ENCODE data around the gene IL6R. TPM values are rescaled to one million over a fixed set of nuclear protein-coding genes. Genes with fewer than 3 reads are reported as not detected.

The IL6R gene
- total RNA-seq, 1 donor from 2014 or later, result 6.7 TPM

DNA sequence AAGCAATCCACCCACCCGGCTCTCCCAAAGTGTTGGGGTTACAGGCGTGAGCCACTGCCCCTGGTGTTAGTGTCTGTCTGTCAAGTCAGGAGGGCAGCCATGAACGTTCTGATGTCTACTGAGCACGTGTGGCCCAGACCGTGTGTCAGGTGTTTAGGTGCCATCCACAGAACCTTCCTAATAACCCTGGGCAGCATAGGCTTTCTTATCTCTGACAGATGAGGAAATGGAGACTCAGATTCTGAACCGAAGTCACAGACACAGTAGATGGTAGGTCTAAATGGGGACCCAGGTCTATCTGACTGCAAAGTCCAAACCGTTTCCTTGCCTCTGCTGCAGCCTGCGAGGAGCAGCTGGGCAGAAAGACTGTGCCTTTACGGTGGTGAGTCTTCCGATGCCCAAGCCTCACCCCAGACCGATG, 622 bp upstream of the IL6R start:
- Histone ChIP-seq H3K36me3 (no peaks in the 10 kb centered on the region), H3K27me3 (no peaks in the 10 kb centered on the region), H3K4me3 (peak overlapping the region; percentile 69 to 73), H3K9me3 (no peaks in the 10 kb centered on the region), H3K27ac (peak overlapping the region; percentile 93 to 94), H3K4me1 (peaks cover 0 to 13% of the 10 kb centered on the region in 2 donors)
- intact Hi-C loops (cut with DNase I), result loop anchor here (2.0 kb wide), 2 partner anchors 80 to 154 kb away; partner anchors contain the start of genes ATP8B2 and UBE2Q1
- TF ChIP-seq, protein P1, sequence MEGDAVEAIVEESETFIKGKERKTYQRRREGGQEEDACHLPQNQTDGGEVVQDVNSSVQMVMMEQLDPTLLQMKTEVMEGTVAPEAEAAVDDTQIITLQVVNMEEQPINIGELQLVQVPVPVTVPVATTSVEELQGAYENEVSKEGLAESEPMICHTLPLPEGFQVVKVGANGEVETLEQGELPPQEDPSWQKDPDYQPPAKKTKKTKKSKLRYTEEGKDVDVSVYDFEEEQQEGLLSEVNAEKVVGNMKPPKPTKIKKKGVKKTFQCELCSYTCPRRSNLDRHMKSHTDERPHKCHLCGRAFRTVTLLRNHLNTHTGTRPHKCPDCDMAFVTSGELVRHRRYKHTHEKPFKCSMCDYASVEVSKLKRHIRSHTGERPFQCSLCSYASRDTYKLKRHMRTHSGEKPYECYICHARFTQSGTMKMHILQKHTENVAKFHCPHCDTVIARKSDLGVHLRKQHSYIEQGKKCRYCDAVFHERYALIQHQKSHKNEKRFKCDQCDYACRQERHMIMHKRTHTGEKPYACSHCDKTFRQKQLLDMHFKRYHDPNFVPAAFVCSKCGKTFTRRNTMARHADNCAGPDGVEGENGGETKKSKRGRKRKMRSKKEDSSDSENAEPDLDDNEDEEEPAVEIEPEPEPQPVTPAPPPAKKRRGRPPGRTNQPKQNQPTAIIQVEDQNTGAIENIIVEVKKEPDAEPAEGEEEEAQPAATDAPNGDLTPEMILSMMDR (IDR thresholded peaks at IDR 0.05), result no peak
- no peak for DNase-seq (ENCODE audit: low spot score in 2 of 2)

DNA sequence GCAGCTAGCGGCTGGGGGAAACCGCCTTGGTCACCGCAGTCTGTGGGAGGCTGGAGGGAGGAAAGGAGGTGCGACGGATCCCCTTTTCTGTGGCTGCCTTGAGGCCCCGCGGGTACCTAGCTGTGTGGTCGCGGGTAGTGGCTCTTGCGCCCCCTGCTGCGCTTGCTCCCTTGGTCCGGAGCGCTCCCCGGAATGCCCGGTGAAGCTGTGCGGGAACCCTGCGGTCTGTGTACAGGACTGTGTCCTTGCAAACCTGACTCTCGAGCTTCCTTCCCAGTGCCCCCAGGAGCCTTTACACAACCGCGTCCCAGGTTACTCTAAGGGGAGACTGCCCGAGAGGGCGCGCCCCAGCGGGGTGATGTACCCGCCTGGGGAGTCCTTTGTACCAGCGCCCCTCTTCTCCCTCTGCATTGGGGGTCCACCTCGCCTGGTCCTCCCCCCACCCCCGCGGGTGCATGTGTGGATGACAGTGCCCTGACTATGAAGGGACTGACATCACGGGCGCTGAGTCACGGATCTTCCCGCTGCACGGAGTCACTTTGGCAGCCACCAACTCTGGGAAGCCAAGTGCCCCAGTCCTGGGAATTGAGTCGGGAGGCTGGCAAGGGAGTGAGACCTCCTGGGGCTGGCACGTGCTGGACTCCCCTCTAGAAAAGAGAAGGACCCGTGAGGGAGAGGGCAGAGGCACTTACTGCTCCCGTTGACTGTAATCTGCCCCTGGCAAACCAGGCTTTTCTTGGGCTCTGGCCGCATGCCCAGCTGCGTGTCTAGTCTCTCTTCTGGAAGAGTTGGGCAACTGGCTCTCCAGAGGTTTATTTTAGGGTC, 816 bp downstream of the IL6R start:
- Histone ChIP-seq H3K4me3 (peak overlapping the region; percentile 69 to 73), H3K4me1 (peaks cover 0 to 13% of the 10 kb centered on the region in 2 donors), H3K27me3 (no peaks in the 10 kb centered on the region), H3K27ac (peak overlapping the region; percentile 93 to 94), H3K9me3 (no peaks in the 10 kb centered on the region), H3K36me3 (no peaks in the 10 kb centered on the region)
- DNase-seq (ENCODE audit: low spot score in 2 of 2), result peak; percentile 69 to 96
- intact Hi-C loops (cut with DNase I), result loop anchor here (1.0 to 2.0 kb wide), 4 partner anchors 13 to 153 kb away; partner anchors contain the start of genes ATP8B2 and UBE2Q1
- TF ChIP-seq, protein P1 (IDR thresholded peaks at IDR 0.05), result peak; percentile 34 to 39 (median 37)

DNA sequence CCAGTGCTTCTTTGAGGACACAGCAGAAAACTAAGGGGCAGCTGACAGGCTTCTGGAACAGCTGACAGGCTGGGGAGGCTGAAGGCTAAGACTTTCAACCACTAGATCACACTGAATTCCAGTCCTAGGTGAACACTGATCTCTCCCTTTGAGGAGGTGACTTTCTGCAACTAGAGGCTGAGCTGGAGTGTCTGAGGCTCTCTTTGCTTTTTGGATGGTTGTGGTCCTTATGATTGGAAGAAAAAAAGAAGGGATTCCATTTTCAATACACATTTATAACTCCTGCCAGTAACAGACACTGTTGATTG, 1.4 kb downstream of the IL6R start:
- Histone ChIP-seq H3K9me3 (no peaks in the 10 kb centered on the region), H3K4me3 (peak overlapping the region; percentile 69 to 73), H3K4me1 (peaks cover 0 to 13% of the 10 kb centered on the region in 2 donors), H3K27ac (peak overlapping the region; percentile 93 to 94), H3K36me3 (no peaks in the 10 kb centered on the region), H3K27me3 (no peaks in the 10 kb centered on the region)
- intact Hi-C loops (cut with DNase I), result loop anchor here (1.0 kb wide), 1 partner anchor 13 kb away; no protein-coding TSS in a partner anchor
- DNase-seq (ENCODE audit: low spot score in 2 of 2), result no peak
- TF ChIP-seq, protein P1 (IDR thresholded peaks at IDR 0.05), result no peak

- Histone ChIP-seq H3K27me3 (no peaks in the 10 kb centered on the region), H3K4me1 (peaks cover 0 to 13% of the 10 kb centered on the region in 2 donors), H3K27ac (peak overlapping the region; percentile 93 to 94), H3K9me3 (no peaks in the 10 kb centered on the region), H3K4me3 (peak overlapping the region; percentile 69 to 73), H3K36me3 (no peaks in the 10 kb centered on the region)
- TF ChIP-seq, protein P1 (IDR thresholded peaks at IDR 0.05), result no peak
- no peak for DNase-seq (ENCODE audit: low spot score in 2 of 2)
- intact Hi-C loops (cut with DNase I), result loop anchor here (1.0 kb wide), 1 partner anchor 12 kb away; no protein-coding TSS in a partner anchor
Measured at GRCh38 chr1:154406886-154407197, 1.7 kb downstream of the IL6R start.

DNA sequence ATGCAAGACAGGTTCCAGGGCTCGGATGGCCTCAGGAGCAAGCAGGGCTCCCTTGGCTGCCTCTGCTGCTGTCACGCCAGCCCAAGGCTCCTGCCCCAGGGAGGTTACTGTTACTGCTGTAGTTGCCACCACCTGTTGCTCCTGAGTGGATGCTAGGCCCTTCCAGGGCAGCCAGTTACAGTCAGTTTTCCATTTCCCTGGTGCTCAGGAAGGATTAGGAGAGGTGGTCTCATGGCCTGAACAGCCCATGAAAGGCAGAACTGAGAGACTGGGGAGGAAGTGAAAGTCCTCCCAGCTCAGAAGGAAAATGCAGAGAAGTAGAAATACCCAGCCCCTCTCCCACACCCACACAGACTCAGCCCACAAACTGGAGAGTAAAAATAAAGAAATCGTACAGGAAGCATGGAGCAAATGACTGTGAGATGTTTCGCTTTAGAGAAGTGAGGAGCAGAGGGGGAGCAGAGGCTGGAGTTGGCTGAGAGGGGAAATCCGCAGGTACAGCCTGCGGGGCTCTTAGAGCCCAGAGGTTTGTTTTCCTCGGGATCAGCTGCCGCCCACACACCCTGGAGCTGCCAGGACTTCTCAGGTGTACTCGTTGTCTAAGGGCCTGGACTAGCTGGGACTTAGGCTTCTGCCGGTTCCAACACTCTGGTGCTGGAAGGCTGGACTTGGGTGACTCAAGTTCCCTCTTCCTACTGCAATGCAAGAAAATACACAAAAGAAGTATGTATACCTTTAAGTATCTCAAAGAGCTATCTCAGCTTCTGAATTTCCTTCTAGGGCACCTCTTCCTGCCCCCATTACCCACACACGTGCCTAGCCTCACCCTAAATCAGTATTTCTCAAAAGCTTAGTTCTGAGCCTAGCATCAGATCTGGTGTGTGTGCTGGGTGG, 2.3 kb downstream of the IL6R start:
- H3K4me1 ChIP-seq, result peaks cover 0 to 13% of the 10 kb centered on the region in 2 donors
- no peaks in the 10 kb centered on the region for H3K9me3 ChIP-seq
- H3K27me3 ChIP-seq, result no peaks in the 10 kb centered on the region
- intact Hi-C loops (cut with DNase I), result no loop called here
- peak overlapping the region; percentile 93 to 94 for H3K27ac ChIP-seq
- H3K4me3 ChIP-seq, result peak overlapping the region in 1 of 2 donors; percentile 73
- DNase-seq (ENCODE audit: low spot score in 2 of 2), result no peak
- TF ChIP-seq, protein P1 (IDR thresholded peaks at IDR 0.05), result no peak
- H3K36me3 ChIP-seq, result no peaks in the 10 kb centered on the region
